BLaER1 (cell line): ENCODE results near the gene IL17A.

Source experiments
- H3K27ac ChIP-seq: shearing (Covaris generic); formaldehyde crosslinking; 2 replicates; pipeline ENCODE4 v1.8.1; 2022
- H3K27me3 ChIP-seq: shearing (Covaris generic); formaldehyde crosslinking; 2 replicates; pipeline ENCODE4 v1.8.1; 2022
- H3K36me3 ChIP-seq: shearing (Covaris generic); formaldehyde crosslinking; 2 replicates; pipeline ENCODE4 v1.8.1; 2022
- H3K4me1 ChIP-seq: shearing (Covaris generic); formaldehyde crosslinking; 2 replicates; pipeline ENCODE4 v1.8.1; 2022
- H3K4me2 ChIP-seq: shearing (Covaris generic); formaldehyde crosslinking; 2 replicates; pipeline ENCODE4 v1.8.1; 2022
- H3K4me3 ChIP-seq: shearing (Covaris generic); formaldehyde crosslinking; 2 replicates; pipeline ENCODE4 v1.8.1; 2022
- H3K9ac ChIP-seq: shearing (Covaris generic); formaldehyde crosslinking; 2 replicates; pipeline ENCODE4 v1.8.1; 2022
- H3K9me3 ChIP-seq: shearing (Covaris generic); formaldehyde crosslinking; 2 replicates; pipeline ENCODE4 v1.8.1; 2022
- H4K20me1 ChIP-seq: shearing (Covaris generic); formaldehyde crosslinking; 2 replicates; pipeline ENCODE4 v1.8.1; 2022
- Cebpa-rat ChIP-seq: shearing (Covaris generic); IDR thresholded peaks from 2 replicates; pipeline ENCODE4 v1.8.1; 2022

IL17A gene

DNA sequence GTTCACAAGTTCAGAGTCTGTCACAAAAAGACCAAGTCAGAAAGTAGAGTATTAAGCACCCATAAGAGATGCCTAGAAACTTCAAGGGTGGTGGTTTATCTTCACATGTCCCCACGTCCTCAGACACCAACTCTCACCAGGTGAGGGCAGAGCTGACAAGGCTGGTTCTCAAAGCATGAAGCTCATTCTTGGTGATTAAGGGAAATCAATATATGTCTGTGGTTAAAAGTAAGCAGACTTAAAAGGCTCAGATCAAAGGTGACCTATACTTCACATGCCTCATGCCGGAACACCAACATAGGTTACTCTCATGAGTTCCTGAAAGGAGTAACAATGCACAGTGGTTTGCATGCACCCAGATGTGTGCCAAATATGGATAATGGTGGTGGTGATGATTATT lies 27.0 kb downstream of the IL17A start:
- Histone ChIP-seq H3K4me3 (no peak overlapping the region), H3K27me3 (no peaks in the 10 kb centered on the region), H3K9me3 (no peaks in the 10 kb centered on the region), H3K4me1 (peaks cover 7% of the 10 kb centered on the region; the same call in 1 of the 2 replicates), H4K20me1 (no peaks in the 10 kb centered on the region), H3K27ac (no peak overlapping the region), H3K9ac (no peak overlapping the region), H3K4me2 (no peak overlapping the region), H3K36me3 (no peaks in the 10 kb centered on the region)
- TF ChIP-seq Cebpa-rat, result no peak

- Histone ChIP-seq H4K20me1 (no peaks in the 10 kb centered on the region), H3K9me3 (no peaks in the 10 kb centered on the region), H3K4me3 (no peak overlapping the region), H3K4me2 (no peak overlapping the region), H3K36me3 (no peaks in the 10 kb centered on the region), H3K27me3 (no peaks in the 10 kb centered on the region), H3K27ac (no peak overlapping the region), H3K9ac (no peak overlapping the region), H3K4me1 (peaks cover 7% of the 10 kb centered on the region; the same call in 1 of the 2 replicates)
- no peak for TF ChIP-seq Cebpa-rat
These were observed 29.6 kb downstream of the IL17A start for GRCh38 chr6:52215787-52216186.

GRCh38 chr6:52216932-52217575 lies 30.9 kb downstream of the IL17A start:
- H3K4me2 ChIP-seq, result no peak overlapping the region
- H3K4me1 ChIP-seq, result peaks cover 13% of the 10 kb centered on the region
- no peak overlapping the region for H3K9ac ChIP-seq
- TF ChIP-seq Cebpa-rat, result no peak
- H3K9me3 ChIP-seq, result no peaks in the 10 kb centered on the region
- H4K20me1 ChIP-seq, result no peaks in the 10 kb centered on the region
- H3K27me3 ChIP-seq, result no peaks in the 10 kb centered on the region
- H3K36me3 ChIP-seq, result no peaks in the 10 kb centered on the region
- no peak overlapping the region for H3K4me3 ChIP-seq
- H3K27ac ChIP-seq, result no peak overlapping the region

DNA sequence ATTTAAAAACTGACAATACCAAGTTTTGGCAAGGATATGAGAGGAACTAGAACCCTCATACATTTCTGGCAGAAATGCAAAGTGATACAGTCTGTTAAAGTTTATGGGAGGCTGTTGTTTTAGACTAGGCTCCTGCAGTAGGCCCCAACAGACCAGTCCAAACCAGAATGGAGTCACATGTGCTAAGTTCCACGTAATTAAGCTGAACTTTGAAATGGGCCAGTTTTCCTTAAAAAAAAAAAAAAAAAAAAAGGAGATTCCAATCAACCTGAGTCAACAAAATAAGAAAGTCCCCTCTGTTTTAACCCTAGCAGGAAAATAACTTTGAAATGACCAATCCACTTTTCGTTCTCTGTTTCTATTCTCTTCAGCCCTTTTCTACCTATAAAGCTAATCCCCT lies 31.6 kb downstream of the IL17A start:
- Histone ChIP-seq H4K20me1 (no peaks in the 10 kb centered on the region), H3K4me2 (no peak overlapping the region), H3K9me3 (no peaks in the 10 kb centered on the region), H3K27me3 (no peaks in the 10 kb centered on the region), H3K27ac (no peak overlapping the region), H3K4me3 (no peak overlapping the region), H3K4me1 (peaks cover 13% of the 10 kb centered on the region), H3K9ac (no peak overlapping the region), H3K36me3 (no peaks in the 10 kb centered on the region)
- TF ChIP-seq Cebpa-rat, result no peak

GRCh38 chr6:52221302-52221701 lies 35.1 kb downstream of the IL17A start:
- Histone ChIP-seq H3K4me3 (no peak overlapping the region), H4K20me1 (no peaks in the 10 kb centered on the region), H3K9me3 (no peaks in the 10 kb centered on the region), H3K27ac (no peak overlapping the region), H3K9ac (no peak overlapping the region), H3K4me1 (peaks cover 13% of the 10 kb centered on the region), H3K4me2 (no peak overlapping the region), H3K27me3 (no peaks in the 10 kb centered on the region), H3K36me3 (no peaks in the 10 kb centered on the region)
- TF ChIP-seq Cebpa-rat, result no peak

GRCh38 chr6:52227495-52227894 lies 41.3 kb downstream of the IL17A start:
- Histone ChIP-seq H3K36me3 (no peaks in the 10 kb centered on the region), H3K27me3 (no peaks in the 10 kb centered on the region), H4K20me1 (no peaks in the 10 kb centered on the region), H3K9ac (no peak overlapping the region), H3K9me3 (no peaks in the 10 kb centered on the region), H3K4me1 (0 out of 2 replicates have a peak, but pooled peaks cover 5% of the 10 kb centered on the region), H3K4me2 (no peak overlapping the region), H3K4me3 (no peak overlapping the region), H3K27ac (no peak overlapping the region)
- TF ChIP-seq Cebpa-rat, result no peak

GRCh38 chr6:52230685-52231084 lies 44.5 kb downstream of the IL17A start:
- 0 out of 2 replicates have a peak, but pooled peaks cover 5% of the 10 kb centered on the region for H3K4me1 ChIP-seq
- H3K4me2 ChIP-seq, result no peak overlapping the region
- H3K27me3 ChIP-seq, result no peaks in the 10 kb centered on the region
- H4K20me1 ChIP-seq, result no peaks in the 10 kb centered on the region
- H3K36me3 ChIP-seq, result no peaks in the 10 kb centered on the region
- no peak overlapping the region for H3K9ac ChIP-seq
- TF ChIP-seq Cebpa-rat, result no peak
- H3K27ac ChIP-seq, result no peak overlapping the region
- H3K9me3 ChIP-seq, result no peaks in the 10 kb centered on the region
- no peak overlapping the region for H3K4me3 ChIP-seq

DNA sequence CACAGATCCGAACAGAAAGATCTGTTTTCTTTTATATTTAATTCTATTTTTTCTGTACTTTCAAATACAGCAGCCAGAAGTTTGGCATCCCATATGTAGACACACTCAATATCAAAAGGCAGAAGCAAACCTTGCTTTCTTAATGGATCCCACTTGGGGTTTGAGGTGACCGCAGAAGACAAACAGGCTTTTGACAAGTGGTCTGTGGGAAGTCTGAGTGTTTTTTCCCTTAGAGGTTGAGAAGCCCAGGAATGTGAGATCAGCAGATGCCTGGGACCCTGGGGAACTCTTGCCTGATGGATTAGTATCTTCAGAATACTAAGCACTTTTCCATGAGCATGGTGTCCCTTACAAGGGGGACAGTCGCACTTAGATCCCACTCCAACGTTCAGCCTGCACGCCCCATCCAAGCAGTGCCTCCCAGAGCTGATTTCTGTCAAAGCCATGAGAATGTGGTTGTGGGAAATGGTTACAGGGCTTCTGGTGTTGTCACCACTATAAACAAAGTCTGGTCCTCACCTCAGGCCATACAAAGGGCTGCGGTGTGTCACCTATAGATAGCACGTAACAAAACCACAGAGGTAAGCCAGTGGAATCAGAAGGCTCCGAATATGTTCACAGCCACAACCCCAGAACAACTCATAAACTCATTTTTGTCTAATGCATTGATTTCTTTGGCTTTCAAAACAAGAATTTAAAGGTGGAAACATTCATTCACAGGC lies 45.4 kb downstream of the IL17A start:
- no peaks in the 10 kb centered on the region for H3K36me3 ChIP-seq
- H3K9me3 ChIP-seq, result no peaks in the 10 kb centered on the region
- H3K27me3 ChIP-seq, result no peaks in the 10 kb centered on the region
- H3K4me3 ChIP-seq, result no peak overlapping the region
- TF ChIP-seq Cebpa-rat, result no peak
- no peak overlapping the region for H3K27ac ChIP-seq
- H3K4me2 ChIP-seq, result no peak overlapping the region
- no peak overlapping the region for H3K9ac ChIP-seq
- no peaks in the 10 kb centered on the region for H4K20me1 ChIP-seq
- 0 out of 2 replicates have a peak, but pooled peaks cover 5% of the 10 kb centered on the region for H3K4me1 ChIP-seq

GRCh38 chr6:52233005-52233404 lies 46.8 kb downstream of the IL17A start:
- Histone ChIP-seq H3K9me3 (no peaks in the 10 kb centered on the region), H3K4me1 (0 out of 2 replicates have a peak, but pooled peaks cover 5% of the 10 kb centered on the region), H3K4me2 (no peak overlapping the region), H3K27ac (no peak overlapping the region), H3K9ac (no peak overlapping the region), H3K36me3 (no peaks in the 10 kb centered on the region), H3K27me3 (no peaks in the 10 kb centered on the region), H4K20me1 (no peaks in the 10 kb centered on the region), H3K4me3 (no peak overlapping the region)
- TF ChIP-seq Cebpa-rat, result no peak
